ENCODE results near the gene ANKRD17. TPM values are rescaled to one million over a fixed set of nuclear protein-coding genes. Genes with fewer than 3 reads are reported as not detected.

The ANKRD17 gene
- total and polyA plus RNA-seq, 2 of the 4 experiments (the other 2 are of a cell fraction), result 28.5 to 75.3 TPM

DNA sequence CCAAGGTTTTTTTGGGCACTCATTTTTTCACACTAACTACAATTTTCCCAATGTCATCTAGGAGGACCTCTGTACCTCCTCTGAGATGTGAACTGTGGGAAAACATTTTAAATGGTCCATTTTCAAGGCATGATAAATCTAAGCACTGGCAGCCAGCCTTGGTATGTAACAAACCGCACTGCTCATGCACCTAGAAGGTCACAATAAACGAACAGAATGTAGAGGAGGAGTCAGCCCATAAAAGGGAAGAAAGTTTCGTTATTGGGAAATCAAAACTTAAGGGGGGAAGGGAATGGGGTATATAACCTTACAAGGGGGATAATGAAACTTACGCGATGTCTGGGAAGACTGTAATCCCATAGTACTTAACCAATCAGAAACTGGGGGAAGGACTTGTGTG lies 205.5 kb downstream of the ANKRD17 start:
- Histone ChIP-seq H3K4me2 (ENCODE audit: low read depth, low read length) (no peak overlapping the region), H2BK120ac (ENCODE audit: low read depth, low read length) (no peak overlapping the region), H2AFZ (replicated peaks; ENCODE audit: low read length, poor library complexity) (no peak overlapping the region), H3K4ac (ENCODE audit: low read depth, low read length) (no peak overlapping the region), H2AK9ac (replicated peaks; ENCODE audit: low read depth, low read length, poor library complexity) (no peak overlapping the region), H2BK20ac (ENCODE audit: low read depth, low read length) (no peak overlapping the region), H3K14ac (replicated peaks; ENCODE audit: low read depth, low read length) (no peak overlapping the region), H3K9ac (ENCODE audit: low read depth, low read length) (no peak overlapping the region), H3K27ac (ENCODE audit: insufficient read depth, low read length) (no peak overlapping the region), H3K18ac (ENCODE audit: low read depth, low read length) (no peak overlapping the region), H4K20me1 (ENCODE audit: insufficient read depth, low read length) (no peaks in the 10 kb centered on the region), H3K9me1 (ENCODE audit: insufficient read depth, low read length) (no peaks in the 10 kb centered on the region), H3K36me3 (ENCODE audit: control insufficient read depth, insufficient read depth, low read length) (peaks cover 9% of the 10 kb centered on the region), H3K4me3 (ENCODE audit: insufficient read depth, low read depth, low read length) (no peak overlapping the region), H2BK5ac (ENCODE audit: low read depth, low read length, poor library complexity, severe bottlenecking) (no peak overlapping the region), H3K9me3 (ENCODE audit: control insufficient read depth, insufficient read depth, low read length) (no peaks in the 10 kb centered on the region), H3K79me1 (ENCODE audit: low read depth in 1 of 2, low read length in 2 of 2) (no peaks in the 10 kb centered on the region), H2BK15ac (ENCODE audit: low read depth, low read length) (no peak overlapping the region), H2AK5ac (ENCODE audit: low read depth, low read length) (no peak overlapping the region), H3K23ac (ENCODE audit: low read depth, low read length) (no peak overlapping the region), H3K27me3 (ENCODE audit: control insufficient read depth, insufficient read depth, low read length) (no peaks in the 10 kb centered on the region), H4K91ac (ENCODE audit: insufficient read depth, low read depth, low read length) (no peak overlapping the region), H4K5ac (ENCODE audit: low read depth, low read length) (no peak overlapping the region), H4K8ac (ENCODE audit: low read depth in 2 of 2, low read length in 2 of 2) (no peak overlapping the region), H3K56ac (ENCODE audit: extremely low read depth, insufficient read depth, low read length) (no peak overlapping the region), H3K4me1 (ENCODE audit: control insufficient read depth, insufficient read depth, low read length) (0 out of 2 replicates have a peak, but pooled peaks cover 1% of the 10 kb centered on the region)
- no TSS peak for BruUV-seq (replicated peaks)
- peak; percentile 28 for DNase-seq
- no CpG with 5 or more reads among the region's 5 CpGs for WGBS, 2 experiments (ENCODE audit: extremely low coverage in 2 of 2, insufficient read length in 1 of 2)
- TF ChIP-seq, protein P1, sequence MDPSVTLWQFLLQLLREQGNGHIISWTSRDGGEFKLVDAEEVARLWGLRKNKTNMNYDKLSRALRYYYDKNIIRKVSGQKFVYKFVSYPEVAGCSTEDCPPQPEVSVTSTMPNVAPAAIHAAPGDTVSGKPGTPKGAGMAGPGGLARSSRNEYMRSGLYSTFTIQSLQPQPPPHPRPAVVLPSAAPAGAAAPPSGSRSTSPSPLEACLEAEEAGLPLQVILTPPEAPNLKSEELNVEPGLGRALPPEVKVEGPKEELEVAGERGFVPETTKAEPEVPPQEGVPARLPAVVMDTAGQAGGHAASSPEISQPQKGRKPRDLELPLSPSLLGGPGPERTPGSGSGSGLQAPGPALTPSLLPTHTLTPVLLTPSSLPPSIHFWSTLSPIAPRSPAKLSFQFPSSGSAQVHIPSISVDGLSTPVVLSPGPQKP (IDR thresholded peaks at IDR 0.05; ENCODE audit: borderline replicate concordance, low read depth, low read length), result no peak
- no peak for TF ChIP-seq NFE2L2 (IDR thresholded peaks at IDR 0.05; ENCODE audit: low read depth, low read length)
- no peak for TF ChIP-seq USF2 (IDR thresholded peaks at IDR 0.05; ENCODE audit: low read depth, low read length)
- POLR2A ChIA-PET (ENCODE audit: unreplicated experiment), result no interaction called here
- CTCF ChIA-PET, result no interaction called here
- in situ Hi-C loops (cut with MboI; ENCODE audit: low sequenced_read_pairs), result no loop called here
- intact Hi-C loops (cut with micrococcal nuclease), result no loop called here
- dilution Hi-C loops (cut with HindIII; ENCODE audit: low sequenced_read_pairs, unreplicated experiment), result no loop called here
- ATAC-seq (ENCODE audit: low read depth), result peak; percentile 42; the same call in 1 of the 2 replicates

All from IMR-90 (cell line).